Measurements from ENCODE around the gene CHAF1B. TPM values are rescaled to one million over a fixed set of nuclear protein-coding genes. Genes with fewer than 3 reads are reported as not detected.

CHAF1B gene
- total RNA-seq, 1 donor from 2014 or later: 1.6 TPM

GRCh38 chr21:36423771-36424433, 38.7 kb downstream of the CHAF1B start:
- DNase-seq (ENCODE audit: low spot score in 2 of 2) (no peak), FAIRE-seq (no peak)

DNA sequence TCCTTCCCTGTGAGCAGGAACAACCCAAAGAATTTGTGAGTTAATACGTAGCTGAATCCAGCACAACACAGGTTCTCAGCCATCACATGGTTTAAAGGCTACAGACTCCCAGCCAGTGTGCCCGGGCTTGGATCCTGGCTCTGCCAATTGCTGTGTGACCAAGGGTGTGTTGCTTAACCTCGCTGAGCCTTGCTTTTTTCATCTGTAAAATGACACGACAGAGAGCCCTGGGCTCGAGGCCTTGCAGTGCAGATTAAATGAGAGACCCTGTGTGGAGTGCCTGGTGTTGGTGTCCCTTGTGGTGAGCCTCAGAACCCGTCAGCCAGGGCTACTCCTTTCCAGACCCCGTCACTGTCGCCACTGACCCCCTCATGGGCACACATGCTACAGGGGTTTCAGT, 39.4 kb downstream of the CHAF1B start:
- FAIRE-seq: no peak

DNA sequence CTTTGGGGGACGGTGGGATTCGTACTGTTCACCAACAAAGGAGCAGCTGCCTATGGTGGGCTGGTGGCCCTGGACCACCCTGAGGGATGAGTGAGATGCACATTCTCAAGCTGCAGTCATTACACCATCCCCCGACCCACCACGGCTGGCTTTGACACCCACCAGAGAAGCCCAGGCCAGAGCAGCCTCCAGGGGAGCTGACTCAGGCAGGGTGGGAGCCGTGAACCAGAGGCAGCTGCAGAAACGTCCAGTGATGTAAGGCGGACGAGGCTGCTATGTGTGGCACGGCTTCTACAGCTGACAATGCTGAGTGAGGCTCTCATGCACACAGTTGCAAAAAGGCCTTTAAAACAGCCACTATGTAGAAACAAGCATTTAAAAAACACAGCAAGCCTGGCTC, 40.1 kb downstream of the CHAF1B start:
- no peak for DNase-seq (ENCODE audit: low spot score in 2 of 2)
- FAIRE-seq: no peak

More for the DNA sequence above, 39.4 kb downstream of the CHAF1B start:
- no peak for DNase-seq (ENCODE audit: low spot score in 2 of 2)

GRCh38 chr21:36427502-36427901, 42.3 kb downstream of the CHAF1B start:
- FAIRE-seq: no peak
- DNase-seq (ENCODE audit: low spot score in 2 of 2): no peak

DNA sequence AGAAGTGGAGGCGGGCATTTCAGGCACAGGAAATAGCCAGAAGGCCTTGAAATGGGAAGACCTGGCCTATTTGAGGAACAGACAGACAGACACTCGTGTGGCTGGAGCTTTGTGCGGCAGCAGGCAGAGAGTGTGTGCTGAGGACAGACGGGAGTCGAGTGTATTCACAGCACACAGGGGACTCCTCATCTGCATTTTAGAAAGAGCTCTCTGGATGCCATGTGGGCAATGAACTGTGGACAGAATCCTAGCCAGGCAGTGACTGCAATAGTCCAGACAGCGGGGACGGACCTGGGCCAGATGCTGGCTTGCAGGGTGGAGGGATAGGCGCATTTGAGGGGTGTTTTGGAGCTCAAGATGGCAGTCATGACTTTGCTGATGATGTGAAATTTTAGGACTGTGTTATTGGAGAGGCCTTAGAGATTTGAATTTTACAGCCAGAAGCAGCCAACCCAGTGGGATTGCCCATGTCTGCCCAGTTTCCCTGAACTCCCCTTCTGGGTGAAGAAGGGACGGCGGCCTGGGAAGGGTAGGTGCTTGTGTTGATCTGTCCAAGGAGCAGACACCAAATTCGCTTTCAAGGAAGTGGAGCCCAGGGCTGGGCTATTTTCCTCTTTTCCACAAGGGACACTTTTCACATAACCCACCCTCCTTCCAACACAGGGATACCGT, 43.7 kb downstream of the CHAF1B start:
- FAIRE-seq (no peak), DNase-seq (ENCODE audit: low spot score in 2 of 2) (no peak)

- DNase-seq (ENCODE audit: low spot score in 2 of 2) (peak in 1 of 2 donors; percentile 61), FAIRE-seq (no peak)
Measured at GRCh38 chr21:36429947-36430546, 44.9 kb downstream of the CHAF1B start.

- no peak for FAIRE-seq
- DNase-seq (ENCODE audit: low spot score in 2 of 2): no peak
Measured at GRCh38 chr21:36430841-36431240, 45.6 kb downstream of the CHAF1B start.

- no peak for DNase-seq (ENCODE audit: low spot score in 2 of 2)
- no peak for FAIRE-seq
Measured at GRCh38 chr21:36431252-36431651, 46.1 kb downstream of the CHAF1B start.

GRCh38 chr21:36433059-36433709, 48.0 kb downstream of the CHAF1B start:
- DNase-seq (ENCODE audit: low spot score in 2 of 2): no peak
- FAIRE-seq: no peak

GRCh38 chr21:36434144-36434543, 49.0 kb downstream of the CHAF1B start:
- DNase-seq (ENCODE audit: low spot score in 2 of 2) (no peak), FAIRE-seq (no peak)

GRCh38 chr21:36436829-36437744, 51.9 kb downstream of the CHAF1B start:
- DNase-seq (ENCODE audit: low spot score in 2 of 2): no peak
- no peak for FAIRE-seq

GRCh38 chr21:36437745-36438128, 52.5 kb downstream of the CHAF1B start:
- FAIRE-seq: no peak
- no peak for DNase-seq (ENCODE audit: low spot score in 2 of 2)

DNA sequence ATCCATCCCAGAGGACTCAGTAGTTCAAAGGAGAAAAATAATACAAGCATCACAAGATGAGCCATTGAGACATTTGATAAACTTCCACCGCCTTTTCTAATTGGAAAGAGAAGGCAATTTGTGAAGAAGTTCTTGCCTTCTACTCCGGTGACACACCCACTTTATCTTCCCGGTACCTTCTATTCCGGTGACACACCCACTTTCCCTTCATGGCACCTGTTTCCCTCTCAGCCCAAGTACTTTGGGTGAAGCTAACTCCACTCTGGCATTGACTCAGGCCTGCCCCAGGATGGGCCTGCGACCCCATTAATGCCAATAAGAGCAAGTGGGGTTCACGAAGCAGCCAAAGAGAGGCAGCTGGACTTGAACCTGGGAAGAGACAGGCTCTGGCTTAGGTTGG, 56.5 kb downstream of the CHAF1B start:
- DNase-seq (ENCODE audit: low spot score in 2 of 2): no peak
- no peak for FAIRE-seq

DNA sequence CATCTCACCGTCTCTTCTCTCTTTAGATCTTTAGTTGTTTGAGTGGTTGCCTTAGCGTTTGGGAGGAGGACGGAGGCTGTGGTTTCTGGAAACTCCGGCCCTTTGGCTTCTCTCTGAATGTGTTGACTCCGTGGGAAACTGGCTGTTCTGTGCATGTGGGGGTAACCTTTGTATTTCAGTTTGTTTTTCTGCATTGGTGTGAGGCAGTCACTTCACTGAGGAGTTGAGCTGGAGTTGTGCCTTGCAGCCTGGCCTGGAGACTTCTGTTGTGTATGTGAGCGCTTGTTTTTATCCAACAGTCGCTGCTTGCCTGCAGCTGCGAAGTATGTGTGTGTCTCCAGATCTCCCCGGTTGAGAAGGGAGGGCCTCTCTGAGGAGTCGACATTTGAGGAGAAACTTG, 61.1 kb downstream of the CHAF1B start:
- FAIRE-seq (no peak), DNase-seq (ENCODE audit: low spot score in 2 of 2) (no peak)

- FAIRE-seq: no peak
Measured at GRCh38 chr21:36450511-36450910, 65.3 kb downstream of the CHAF1B start.

DNA sequence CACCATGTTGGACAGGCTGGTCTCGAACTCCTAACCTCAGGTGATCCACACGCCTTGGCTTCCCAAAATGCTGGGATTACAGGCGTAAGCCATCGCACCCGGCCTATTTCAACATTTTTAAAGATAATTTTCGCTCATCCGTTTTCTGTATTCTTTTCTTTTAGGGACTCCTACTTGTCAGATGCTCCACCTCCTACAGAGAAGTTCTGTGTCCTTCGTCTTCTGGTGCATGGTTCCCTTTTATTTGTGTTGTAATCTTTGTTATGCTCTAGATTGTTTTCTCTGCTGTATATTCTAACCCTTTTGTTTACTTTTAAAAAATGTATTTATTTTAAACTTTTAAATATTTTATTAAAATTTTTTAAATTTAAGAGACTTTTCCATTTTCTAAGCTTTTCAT, 66.3 kb downstream of the CHAF1B start:
- DNase-seq (ENCODE audit: low spot score in 2 of 2) (no peak), FAIRE-seq (no peak)

More at GRCh38 chr21:36450511-36450910, 65.3 kb downstream of the CHAF1B start:
- DNase-seq (ENCODE audit: low spot score in 2 of 2): peak in 1 of 2 donors; percentile 32

DNA sequence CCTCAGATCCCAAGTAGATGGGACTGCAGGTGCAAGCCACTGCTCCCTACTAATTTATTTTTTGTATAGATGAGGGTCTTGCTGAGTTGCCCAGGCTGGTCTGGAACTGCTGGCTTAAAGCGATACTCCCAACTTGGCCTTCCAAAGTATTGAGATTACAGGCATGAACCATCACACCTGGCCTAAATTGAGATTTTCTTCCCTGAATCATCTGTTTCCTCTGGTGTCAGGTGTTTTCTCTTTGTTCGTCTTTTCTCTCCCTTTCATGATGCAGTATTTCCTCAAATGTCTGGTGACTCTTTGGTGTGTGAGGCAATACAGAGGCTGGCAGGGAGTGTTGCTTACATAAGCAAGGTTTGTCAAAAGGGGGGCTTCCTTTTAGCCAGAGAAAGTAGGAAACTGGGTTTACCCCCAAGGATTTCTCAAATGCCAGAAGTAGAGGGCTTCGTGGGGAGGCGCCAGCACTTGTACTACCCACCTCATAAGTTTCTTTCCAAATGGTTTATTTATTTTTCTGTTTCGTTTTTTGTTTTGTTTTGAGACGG, 67.2 kb downstream of the CHAF1B start:
- no peak for FAIRE-seq
- DNase-seq (ENCODE audit: low spot score in 2 of 2): no peak

- DNase-seq (ENCODE audit: low spot score in 2 of 2): no peak
Measured at GRCh38 chr21:36454093-36454531, 68.9 kb downstream of the CHAF1B start.

DNA sequence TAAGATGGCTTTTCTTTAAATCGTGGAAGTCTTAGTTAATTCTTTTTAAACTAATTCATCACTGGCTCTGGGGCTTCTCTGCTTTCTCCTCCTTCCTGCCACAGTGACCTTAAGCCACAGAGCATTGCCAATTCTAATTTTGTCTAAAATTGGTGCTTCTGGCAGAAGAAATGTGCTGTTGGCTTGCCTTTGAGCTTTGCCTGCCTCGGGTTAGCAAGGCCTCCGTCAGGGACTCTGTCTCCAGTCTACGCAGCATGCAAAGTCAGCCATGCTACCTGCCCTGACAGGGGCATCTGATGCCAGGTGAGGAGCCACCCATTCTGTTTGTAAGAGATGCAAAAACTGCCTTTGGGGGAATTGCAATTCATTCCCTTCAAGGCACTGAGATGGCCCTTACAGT, 69.5 kb downstream of the CHAF1B start:
- DNase-seq (ENCODE audit: low spot score in 2 of 2) (no peak), FAIRE-seq (no peak)

More at GRCh38 chr21:36454093-36454531, 68.9 kb downstream of the CHAF1B start:
- no peak for FAIRE-seq

Data from frontal cortex (tissue), 4 donors.